OCI-LY3 (cell line): ENCODE results near the gene ZFAND3.

ENCODE experiments used
- H2AFZ ChIP-seq: fragments of 200-600, 300-600 bp; shearing (Covaris generic); 2 replicates; pipeline ENCODE4 v1.6.0; 2014; ENCODE audit warnings: antibody characterized with exemption, low read depth, low read length
- H3K27ac ChIP-seq: fragments of 200-600, 300-600 bp; sonication (generic); 2 replicates; pipeline ENCODE4 v1.5.1; 2014; ENCODE audit warnings: mild to moderate bottlenecking, low read length, moderate library complexity, mixed read lengths
- H3K27me3 ChIP-seq: fragments of 200-600, 300-600 bp; sonication (generic); 2 replicates; pipeline ENCODE4 v1.6.1; 2014; ENCODE audit warnings: low read depth, low read length, mixed read lengths
- H3K36me3 ChIP-seq: fragments of 200-600, 300-600 bp; sonication (generic); replicated peaks from 2 replicates; pipeline ENCODE3; 2014; ENCODE audit warnings: low read depth, low read length, mixed read lengths
- H3K4me1 ChIP-seq: fragments of 300-600, 200-600 bp; sonication (generic); 2 replicates; pipeline ENCODE4 v1.6.1; 2014; ENCODE audit warnings: low read length, mixed read lengths
- H3K4me2 ChIP-seq: fragments of 200-600, 300-600 bp; sonication (generic); 2 replicates; pipeline ENCODE4 v1.6.1; 2014; ENCODE audit warnings: low read length, mixed read lengths
- H3K4me3 ChIP-seq: fragments of 300-600, 200-600 bp; sonication (generic); 2 replicates; pipeline ENCODE4 v1.5.1; 2014; ENCODE audit warnings: antibody characterized with exemption, mild to moderate bottlenecking, low read length, moderate library complexity
- H3K79me2 ChIP-seq: fragments of 300-600, 200-600 bp; shearing (Covaris generic); 2 replicates; pipeline ENCODE4 v1.6.1; 2014; ENCODE audit warnings: mild to moderate bottlenecking, low read length, mixed read lengths
- H3K9ac ChIP-seq: fragments of 300-600, 200-600 bp; shearing (Covaris generic); 2 replicates; pipeline ENCODE4 v1.6.0; 2014; ENCODE audit warnings: mild to moderate bottlenecking, low read length, moderate library complexity
- H3K9me3 ChIP-seq: fragments of 200-600, 300-600 bp; shearing (Covaris generic); 2 replicates; pipeline ENCODE4 v1.6.1; 2014; ENCODE audit warnings: low read length, mixed read lengths; ENCODE audit not compliant: insufficient read depth
- H4K20me1 ChIP-seq: fragments of 200-600, 300-600 bp; sonication (generic); 2 replicates; pipeline ENCODE4 v1.6.1; 2016; ENCODE audit warnings: low read length, mixed read lengths; ENCODE audit not compliant: insufficient read depth
- CTCF ChIP-seq: fragments of 200-600, 300-600 bp; sonication (generic); IDR thresholded peaks from 2 replicates; pipeline ENCODE4 v1.5.1; 2014; ENCODE audit warnings: antibody characterized with exemption, low read length, low read depth
- EZH2phosphoT487 ChIP-seq: fragments of 200-600 bp; shearing (Covaris generic); IDR thresholded peaks from 2 replicates; pipeline ENCODE4 v1.6.1; 2018; ENCODE audit warnings: antibody characterized with exemption, mixed run types, low read depth

ZFAND3 gene

GRCh38 chr6:37984578-37984977, 165.1 kb downstream of the ZFAND3 start:
- Histone ChIP-seq H3K9me3 (no peaks in the 10 kb centered on the region), H2AFZ (no peak overlapping the region), H3K4me3 (no peak overlapping the region), H3K36me3 (no peaks in the 10 kb centered on the region), H3K27me3 (no peaks in the 10 kb centered on the region), H4K20me1 (peaks cover 72% of the 10 kb centered on the region), H3K9ac (no peak overlapping the region), H3K4me2 (no peak overlapping the region), H3K4me1 (peaks cover 10% of the 10 kb centered on the region), H3K27ac (no peak overlapping the region), H3K79me2 (peaks cover 45% of the 10 kb centered on the region)
- TF ChIP-seq EZH2phosphoT487, result no peak
- no peak for TF ChIP-seq CTCF

DNA sequence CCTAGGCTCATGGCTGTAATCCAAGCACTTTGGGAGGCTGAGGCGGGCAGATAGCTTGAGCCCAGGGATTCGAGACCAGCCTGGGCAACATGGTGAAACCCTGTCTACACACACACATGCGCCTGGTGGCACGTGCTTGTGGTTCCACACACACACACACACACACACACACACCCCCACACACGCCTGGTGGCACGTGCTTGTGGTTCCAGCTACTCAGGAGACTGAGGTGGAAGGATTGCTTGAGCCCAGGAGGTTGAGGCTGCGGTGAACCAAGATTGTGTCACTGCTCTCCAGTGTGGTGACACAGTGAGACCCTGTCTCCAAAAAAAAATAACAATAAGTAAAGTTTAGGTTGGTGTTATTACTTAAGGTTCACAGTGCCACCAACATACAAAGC, 165.8 kb downstream of the ZFAND3 start:
- H4K20me1 ChIP-seq, result peaks cover 72% of the 10 kb centered on the region
- H3K27ac ChIP-seq, result no peak overlapping the region
- peaks cover 18% of the 10 kb centered on the region for H3K4me1 ChIP-seq
- peaks cover 44% of the 10 kb centered on the region for H3K79me2 ChIP-seq
- no peak for TF ChIP-seq CTCF
- H2AFZ ChIP-seq, result no peak overlapping the region
- H3K27me3 ChIP-seq, result no peaks in the 10 kb centered on the region
- H3K9me3 ChIP-seq, result no peaks in the 10 kb centered on the region
- no peak overlapping the region for H3K9ac ChIP-seq
- H3K36me3 ChIP-seq, result no peaks in the 10 kb centered on the region
- no peak overlapping the region for H3K4me3 ChIP-seq
- no peak overlapping the region for H3K4me2 ChIP-seq

DNA sequence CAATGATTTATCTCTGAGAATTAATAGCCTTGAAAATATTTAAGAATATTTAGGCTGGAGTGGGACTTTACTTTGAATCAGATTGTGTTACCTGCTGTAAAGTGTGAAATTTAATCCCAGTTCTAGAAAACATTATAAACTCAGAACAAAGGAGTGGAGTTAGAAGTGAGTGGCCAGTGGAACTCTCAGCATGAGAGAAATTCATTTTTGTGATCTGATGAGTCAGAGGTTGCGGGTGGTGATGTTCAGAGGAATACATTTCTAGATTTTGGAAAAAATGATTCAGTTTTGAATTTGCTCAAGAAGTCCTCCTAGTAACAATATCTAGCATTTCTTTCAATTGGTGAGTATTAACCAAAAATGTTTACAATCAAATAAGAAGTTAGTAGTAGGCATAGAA, 167.5 kb downstream of the ZFAND3 start:
- no peak overlapping the region for H3K4me2 ChIP-seq
- H3K4me3 ChIP-seq, result no peak overlapping the region

DNA sequence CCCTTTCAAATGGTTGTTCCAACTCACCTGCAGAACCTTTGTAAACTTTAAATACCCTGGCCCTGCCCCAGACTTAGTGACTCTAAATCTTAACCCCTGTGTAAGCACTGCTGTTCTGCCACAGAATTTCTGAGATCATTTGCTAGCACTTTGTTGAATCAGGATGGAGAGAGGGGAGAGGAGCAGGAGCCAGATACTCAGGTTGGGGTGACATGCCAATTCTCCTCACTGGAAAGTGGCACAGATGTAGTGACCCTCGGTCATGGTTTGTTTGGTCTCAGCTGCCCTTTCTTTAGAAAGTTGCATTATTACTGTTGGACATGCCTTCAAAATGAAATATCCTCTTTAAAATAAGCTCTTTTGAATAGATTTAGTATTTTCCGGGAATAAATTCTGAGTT, 168.0 kb downstream of the ZFAND3 start:
- Histone ChIP-seq H2AFZ (no peak overlapping the region), H4K20me1 (peaks cover 63% of the 10 kb centered on the region), H3K9ac (no peak overlapping the region), H3K36me3 (no peaks in the 10 kb centered on the region), H3K27ac (no peak overlapping the region), H3K4me3 (no peak overlapping the region), H3K79me2 (peaks cover 43% of the 10 kb centered on the region), H3K27me3 (no peaks in the 10 kb centered on the region), H3K4me1 (peaks cover 23% of the 10 kb centered on the region), H3K9me3 (no peaks in the 10 kb centered on the region), H3K4me2 (no peak overlapping the region)
- TF ChIP-seq CTCF (no peak), EZH2phosphoT487 (no peak)

More for the DNA sequence above, 167.5 kb downstream of the ZFAND3 start:
- no peaks in the 10 kb centered on the region for H3K36me3 ChIP-seq
- peaks cover 41% of the 10 kb centered on the region for H3K79me2 ChIP-seq
- H3K27me3 ChIP-seq, result no peaks in the 10 kb centered on the region
- no peak overlapping the region for H2AFZ ChIP-seq
- no peak overlapping the region for H3K9ac ChIP-seq
- H3K9me3 ChIP-seq, result no peaks in the 10 kb centered on the region
- H3K27ac ChIP-seq, result no peak overlapping the region
- no peak for TF ChIP-seq EZH2phosphoT487
- TF ChIP-seq CTCF, result no peak
- H4K20me1 ChIP-seq, result peaks cover 63% of the 10 kb centered on the region
- peaks cover 27% of the 10 kb centered on the region for H3K4me1 ChIP-seq
